SK-N-SH treated with all-trans-retinoic acid at 6 μM for 48 hours (cell line): ENCODE results near the gene ADAMTS9.

ENCODE experiments used
- ATAC-seq: fragments of 200-7000 bp; cut with Tn5 transposase; 3 replicates; pipeline ENCODE4 v1.9.1; 2020; ENCODE audit warnings: mild to moderate bottlenecking, moderate library complexity
- ARNTL ChIP-seq: fragments of 450-650 bp; formaldehyde crosslinking; IDR thresholded peaks from 2 replicates; pipeline ENCODE4 v1.5.0; 2020; ENCODE audit warnings: low read depth, mild to moderate bottlenecking, moderate library complexity, borderline replicate concordance
- BACH2 ChIP-seq: fragments of 250-450 bp; sonication (Bioruptor Pico); IDR thresholded peaks from 2 replicates; pipeline ENCODE4 v1.9.0; 2021; ENCODE audit warnings: mild to moderate bottlenecking, borderline replicate concordance
- CREB5 ChIP-seq: fragments of 250-450 bp; sonication (Bioruptor Pico); IDR thresholded peaks from 2 replicates; pipeline ENCODE4 v1.5.1; 2020; ENCODE audit warnings: low read depth, mild to moderate bottlenecking, moderate library complexity
- CSDC2 ChIP-seq: fragments of 250-450 bp; sonication (Bioruptor Pico); IDR thresholded peaks from 2 replicates; pipeline ENCODE4 v1.5.0; 2020; ENCODE audit warnings: mild to moderate bottlenecking, moderate library complexity
- CSRNP3 ChIP-seq: fragments of 250-450 bp; sonication (Bioruptor Pico); IDR thresholded peaks from 2 replicates; pipeline ENCODE4 v1.5.1; 2021; ENCODE audit warnings: mild to moderate bottlenecking, moderate library complexity
- ESRRG ChIP-seq: fragments of 250-450 bp; sonication (Bioruptor Pico); IDR thresholded peaks from 2 replicates; pipeline ENCODE4 v1.6.1; 2021; ENCODE audit warnings: mild to moderate bottlenecking
- GLIS3 ChIP-seq: fragments of 250-450 bp; sonication (Bioruptor Pico); IDR thresholded peaks from 2 replicates; pipeline ENCODE4 v1.5.0; 2020; ENCODE audit warnings: mild to moderate bottlenecking, moderate library complexity
- ISL1 ChIP-seq: fragments of 250-450 bp; sonication (Bioruptor Pico); IDR thresholded peaks from 2 replicates; pipeline ENCODE4 v2.1.2; 2022; ENCODE audit warnings: mild to moderate bottlenecking, moderate library complexity
- OSR1 ChIP-seq: fragments of 250-450 bp; sonication (Bioruptor Pico); IDR thresholded peaks from 2 replicates; pipeline ENCODE4 v1.8.0; 2022; ENCODE audit warnings: moderate library complexity, mild to moderate bottlenecking, inconsistent platforms
- PATZ1 ChIP-seq: fragments of 250-450 bp; sonication (Bioruptor Pico); IDR thresholded peaks from 2 replicates; pipeline ENCODE4 v1.8.0; 2020; ENCODE audit warnings: mild to moderate bottlenecking, moderate library complexity, borderline replicate concordance
- POU6F1 ChIP-seq: fragments of 250-450 bp; sonication (Bioruptor Pico); IDR thresholded peaks from 2 replicates; pipeline ENCODE4 v1.8.0; 2021; ENCODE audit warnings: low read depth, mild to moderate bottlenecking, moderate library complexity, borderline replicate concordance
- PPARA ChIP-seq: fragments of 250-450 bp; sonication (Bioruptor Pico); IDR thresholded peaks from 2 replicates; pipeline ENCODE4 v1.5.0; 2020; ENCODE audit warnings: mild to moderate bottlenecking, borderline replicate concordance
- RARB ChIP-seq: fragments of 250-450 bp; sonication (Bioruptor Pico); IDR thresholded peaks from 2 replicates; pipeline ENCODE4 v1.8.0; 2021; ENCODE audit warnings: mild to moderate bottlenecking, moderate library complexity
- SNAI2 ChIP-seq: fragments of 250-450 bp; sonication (Bioruptor Pico); IDR thresholded peaks from 2 replicates; pipeline ENCODE4 v1.5.0; 2020; ENCODE audit warnings: mild to moderate bottlenecking, moderate library complexity
- TOX ChIP-seq: fragments of 250-450 bp; sonication (Bioruptor Pico); IDR thresholded peaks from 2 replicates; pipeline ENCODE4 v1.8.0; 2021; ENCODE audit warnings: mild to moderate bottlenecking, moderate library complexity, borderline replicate concordance
- TSHZ2 ChIP-seq: fragments of 250-450 bp; sonication (Bioruptor Pico); IDR thresholded peaks from 2 replicates; pipeline ENCODE4 v1.5.0; 2020; ENCODE audit warnings: mild to moderate bottlenecking, moderate library complexity
- ZC3H10 ChIP-seq: fragments of 250-450 bp; sonication (Bioruptor Pico); IDR thresholded peaks from 2 replicates; pipeline ENCODE4 v1.5.1; 2021; ENCODE audit warnings: mild to moderate bottlenecking, moderate library complexity
- ZFP3 ChIP-seq: fragments of 250-450 bp; sonication (Bioruptor Pico); IDR thresholded peaks from 2 replicates; pipeline ENCODE4 v1.5.0; 2020; ENCODE audit warnings: mild to moderate bottlenecking, moderate library complexity
- ZFP30 ChIP-seq: fragments of 450-650 bp; formaldehyde crosslinking; IDR thresholded peaks from 2 replicates; pipeline ENCODE4 v1.5.0; 2022; ENCODE audit warnings: mild to moderate bottlenecking, moderate library complexity
- ZNF565 ChIP-seq: fragments of 450-650 bp; formaldehyde crosslinking; conservative IDR thresholded peaks from 2 replicates; pipeline ENCODE4 v1.5.0; 2020; ENCODE audit warnings: low read depth, mild to moderate bottlenecking, moderate library complexity
- ZNF70 ChIP-seq: fragments of 450-650 bp; formaldehyde crosslinking; IDR thresholded peaks from 2 replicates; pipeline ENCODE4 v1.5.0; 2020; ENCODE audit warnings: mild to moderate bottlenecking, moderate library complexity
- ZNF8 ChIP-seq: fragments of 450-650 bp; formaldehyde crosslinking; IDR thresholded peaks from 2 replicates; pipeline ENCODE4 v1.5.0; 2020; ENCODE audit warnings: mild to moderate bottlenecking, moderate library complexity

ADAMTS9 gene

GRCh38 chr3:64593350-64593749 lies 94.5 kb downstream of the ADAMTS9 start:
- TF ChIP-seq OSR1 (CRISPR knock-in tag), result no peak
- no peak for TF ChIP-seq CSDC2 (CRISPR knock-in tag)
- no peak for TF ChIP-seq ISL1 (CRISPR knock-in tag)
- no peak for TF ChIP-seq BACH2 (CRISPR knock-in tag)
- no peak for TF ChIP-seq ZFP30 (CRISPR knock-in tag)
- TF ChIP-seq POU6F1 (CRISPR knock-in tag), result no peak
- TF ChIP-seq ARNTL (CRISPR knock-in tag), result no peak
- ATAC-seq, result no peak

- TF ChIP-seq ZNF8 (no peak), ZNF70 (CRISPR knock-in tag) (no peak), CREB5 (CRISPR knock-in tag) (no peak)
- TF ChIP-seq, all 23 proteins: peak for 0
- ATAC-seq, result no peak
Observed at GRCh38 chr3:64591615-64592014, 96.2 kb downstream of the ADAMTS9 start.

GRCh38 chr3:64588380-64588779 lies 99.4 kb downstream of the ADAMTS9 start:
- TF ChIP-seq GLIS3 (CRISPR knock-in tag), result no peak
- TF ChIP-seq ZNF8, result no peak
- TF ChIP-seq TOX (CRISPR knock-in tag), result no peak
- no peak for TF ChIP-seq PATZ1
- TF ChIP-seq ZNF565 (CRISPR knock-in tag), result no peak
- no peak for TF ChIP-seq ZFP30 (CRISPR knock-in tag)
- no peak for TF ChIP-seq PPARA (CRISPR knock-in tag)
- no peak for TF ChIP-seq BACH2 (CRISPR knock-in tag)
- no peak for ATAC-seq

- ATAC-seq, result no peak
Observed at GRCh38 chr3:64586952-64587351, 100.8 kb downstream of the ADAMTS9 start.

More at GRCh38 chr3:64586952-64587351, 100.8 kb downstream of the ADAMTS9 start:
- TF ChIP-seq BACH2 (CRISPR knock-in tag), result no peak
- TF ChIP-seq TSHZ2 (CRISPR knock-in tag), result no peak
- TF ChIP-seq CSDC2 (CRISPR knock-in tag), result no peak
- TF ChIP-seq ZFP30 (CRISPR knock-in tag), result no peak
- no peak for TF ChIP-seq ZNF70 (CRISPR knock-in tag)
- TF ChIP-seq CREB5 (CRISPR knock-in tag), result no peak
- no peak for TF ChIP-seq POU6F1 (CRISPR knock-in tag)
- no peak for TF ChIP-seq ISL1 (CRISPR knock-in tag)
- TF ChIP-seq SNAI2 (CRISPR knock-in tag), result no peak
- no peak for TF ChIP-seq RARB (CRISPR knock-in tag)
- no peak for TF ChIP-seq ZNF565 (CRISPR knock-in tag)
- TF ChIP-seq CSRNP3 (CRISPR knock-in tag), result no peak
- no peak for TF ChIP-seq ESRRG (CRISPR knock-in tag)
- TF ChIP-seq ZC3H10, result no peak
- no peak for TF ChIP-seq ZFP3 (CRISPR knock-in tag)
- TF ChIP-seq ZNF8, result no peak
- no peak for TF ChIP-seq TOX (CRISPR knock-in tag)
